Heart left ventricle (tissue), 16 donors: ENCODE data around the gene METTL22. TPM values are rescaled to one million over a fixed set of nuclear protein-coding genes. Genes with fewer than 3 reads are reported as not detected.

Source experiments
- ATAC-seq, 4 donors: fragments of 200-7000 bp; cut with Tn5 transposase; one replicate each; pipeline ENCODE4 v1.9.1; 2020 to 2022; ENCODE audit warnings: moderate library complexity in 4 of 4, mild to moderate bottlenecking in 3 of 4, moderate number of reproducible peaks in 1 of 4
- DNase-seq, 5 donors: peaks; one replicate each; pipeline ENCODE4 v3.0.0-alpha.2; 2020
- H3K27ac ChIP-seq, 12 donors: fragments of 200-600 bp; sonication (generic) in 4 of 12; one replicate each; pipeline versions ENCODE4 v1.5.0 to v1.8.0; 2016 to 2022; ENCODE audit warnings: mild to moderate bottlenecking in 2 of 12
- H3K27me3 ChIP-seq, 9 donors: fragments of 200-600 bp; sonication (generic) in 2 of 9; one replicate each; pipeline versions ENCODE4 v1.5.1 to v1.8.0; 2016 to 2022; ENCODE audit warnings: mild to moderate bottlenecking in 3 of 9
- H3K36me3 ChIP-seq, 9 donors: fragments of 200-600 bp; sonication (generic) in 2 of 9; one replicate each; pipeline versions ENCODE4 v1.5.0 to v1.8.0; 2018 to 2022; ENCODE audit warnings: mild to moderate bottlenecking in 2 of 9
- H3K4me1 ChIP-seq, 12 donors: fragments of 200-600 bp; sonication (generic) in 4 of 12; one replicate each; pipeline versions ENCODE4 v1.5.0 to v1.8.0; 2016 to 2022; ENCODE audit warnings: mild to moderate bottlenecking in 3 of 12
- H3K4me3 ChIP-seq, 12 donors: fragments of 200-600 bp; sonication (generic) in 4 of 12; one replicate each; pipeline versions ENCODE4 v1.5.0 to v1.8.0; 2017 to 2022; ENCODE audit warnings: mild to moderate bottlenecking in 9 of 12, moderate library complexity in 4 of 12
- H3K9me3 ChIP-seq, 12 donors: fragments of 200-600 bp; sonication (generic) in 4 of 12; one replicate each; pipeline versions ENCODE4 v1.5.0 to v1.8.0; 2016 to 2022; ENCODE audit warnings: mild to moderate bottlenecking in 1 of 12
- POLR2A ChIP-seq, 2 donors: fragments of 450-650 bp; IDR thresholded peaks; one replicate each; pipeline ENCODE4 v1.6.1; 2017; ENCODE audit warnings: antibody characterized with exemption in 2 of 2, mild to moderate bottlenecking in 2 of 2, moderate library complexity in 2 of 2
- WGBS, 4 donors: extraction: QIAGEN DNeasy Blood & Tissue Kit in 2 of 4; methylation state at CpG; one replicate each; pipeline versions ENCODE4 v1.1.5 to v1.1.7; 2013 to 2018; 5-methylcytosine and 5-hydroxymethylcytosine counted together
- intact Hi-C, 10 donors: fragments of 100-400 bp; cut with DNase I; formaldehyde crosslinking; loops; one replicate each; pipeline versions ENCODE4 v1.11.1 to v1.14.2; 2022
- polyA plus RNA-seq, 2 donors: library from polyadenylated mRNA; stranded (reverse); fragments of 200-250 nt; gene quantifications; one replicate each; pipeline ENCODE4 v1.2.3, GENCODE V29; 2013
- total RNA-seq, 9 donors: library from RNA; depleted of rRNA in 2 of 9; stranded (reverse); fragments of >200 nt in 2 of 9; fragmentation: NEBNext Ultra II Directional in 3 of 9; extraction: Animal tissue kit (Norgen Biotek cat#: 25700) in 3 of 9; gene quantifications; one replicate each; pipeline versions ENCODE4 v1.1.0 to v1.2.4, GENCODE V29; 2016 to 2023
- TF ChIP-seq, protein P1 (sequence below), 12 donors: fragments of 200-600 bp; sonication (generic) in 4 of 12; IDR thresholded peaks; one replicate each; pipeline versions ENCODE4 v1.5.0 to v1.8.0; 2018 to 2022; ENCODE audit warnings: antibody characterized with exemption in 12 of 12, mild to moderate bottlenecking in 5 of 12
- donor health status: ischemic (EF 13 %, LVEDD 7.1; RV severe dilation, severe dysfunction).
- donor health status: healthy with polysubstance abuse.
- donor health status: DM: no; HTN: yes; CAD: no.
- donor health status: DM: no; HTN: no; CAD: no.
- donor health status: ischemic (EF 25% LVEDD 6.9; RV normal size, moderate dysfunction).
- donor health status: ischemic (EF 25% LVEDD 5.7; RV mildly dilated, moderate dysfunction).
- donor health status: healthy.
- donor health status: DM: yes; HTN: yes; CAD: no.
- donor health status: ischemic (EF 35%, LVEDD 5.7; RV mildly dilated, moderate dysfunction).
- donor health status: nonischemic (EF 11% LVEDD 7.7; RV severe dilation, severe dysfunction).
- donor health status: DM: yes; HTN: yes; CAD: no.
- donor health status: PGD.
- donor health status: ischemic (EF 29% LVEDD 5.4; RV normal size, mild dysfunction).
- donor health status: nonischemic (EF 23%, LVEDD 6.1; RV moderate dilation, normal function).

Gene METTL22
- total and polyA plus RNA-seq, 11 donors = 15.3 to 80.3 (median 34.0) TPM

DNA sequence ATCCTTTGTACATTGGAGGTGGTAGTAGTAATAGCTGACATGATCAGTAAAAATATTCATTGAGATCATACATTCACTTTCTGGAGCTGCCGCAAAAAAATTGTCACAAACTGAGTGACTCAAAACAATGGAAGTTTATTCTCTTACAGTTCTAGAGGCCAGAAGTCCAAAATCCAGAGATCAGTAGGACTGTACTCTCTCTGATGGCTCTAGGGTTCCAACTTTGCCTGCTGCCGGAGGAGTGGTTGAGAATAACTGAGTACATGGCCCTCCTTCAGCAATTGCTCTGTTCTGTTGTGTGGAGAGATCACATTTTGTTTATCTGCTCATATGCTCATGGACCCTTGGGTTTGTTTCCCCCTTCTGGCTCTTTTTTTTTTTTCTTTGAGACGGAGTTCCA, 76.5 kb downstream of the METTL22 start:
- Histone ChIP-seq H3K36me3 (peaks cover 0 to 6% (median 0%) of the 10 kb centered on the region in 9 donors), H3K4me1 (peaks cover 0 to 6% (median 0%) of the 10 kb centered on the region in 12 donors), H3K9me3 (no peaks in the 10 kb centered on the region), H3K27ac (no peak overlapping the region), H3K4me3 (no peak overlapping the region), H3K27me3 (no peaks in the 10 kb centered on the region)
- DNase-seq = no peak
- WGBS, 4 donors = 23 to 59% (median 32%) methylated on average over 3 of the region's 3 CpGs
- no peak for ATAC-seq
- intact Hi-C loops = no loop called here
- TF ChIP-seq POLR2A (IDR thresholded peaks at IDR 0.05) = no peak
- TF ChIP-seq, protein P1, sequence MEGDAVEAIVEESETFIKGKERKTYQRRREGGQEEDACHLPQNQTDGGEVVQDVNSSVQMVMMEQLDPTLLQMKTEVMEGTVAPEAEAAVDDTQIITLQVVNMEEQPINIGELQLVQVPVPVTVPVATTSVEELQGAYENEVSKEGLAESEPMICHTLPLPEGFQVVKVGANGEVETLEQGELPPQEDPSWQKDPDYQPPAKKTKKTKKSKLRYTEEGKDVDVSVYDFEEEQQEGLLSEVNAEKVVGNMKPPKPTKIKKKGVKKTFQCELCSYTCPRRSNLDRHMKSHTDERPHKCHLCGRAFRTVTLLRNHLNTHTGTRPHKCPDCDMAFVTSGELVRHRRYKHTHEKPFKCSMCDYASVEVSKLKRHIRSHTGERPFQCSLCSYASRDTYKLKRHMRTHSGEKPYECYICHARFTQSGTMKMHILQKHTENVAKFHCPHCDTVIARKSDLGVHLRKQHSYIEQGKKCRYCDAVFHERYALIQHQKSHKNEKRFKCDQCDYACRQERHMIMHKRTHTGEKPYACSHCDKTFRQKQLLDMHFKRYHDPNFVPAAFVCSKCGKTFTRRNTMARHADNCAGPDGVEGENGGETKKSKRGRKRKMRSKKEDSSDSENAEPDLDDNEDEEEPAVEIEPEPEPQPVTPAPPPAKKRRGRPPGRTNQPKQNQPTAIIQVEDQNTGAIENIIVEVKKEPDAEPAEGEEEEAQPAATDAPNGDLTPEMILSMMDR (IDR thresholded peaks at IDR 0.05) = no peak

Other genes with a start within 250 kb of the METTL22 start
- not detected for gene TMEM114, start 31.2 kb upstream of the METTL22 start, total RNA-seq
- gene TMEM114, start 31.2 kb upstream of the METTL22 start, polyA plus RNA-seq = not detected
- gene ABAT, start 52.9 kb downstream of the METTL22 start, total RNA-seq = 10 to 100 TPM in 5 of 9 donors, 1 to 10 TPM in 4; 5.1 to 37.0 (median 12.8) TPM
- 10 to 100 TPM in 1 of 2 donors, 1 to 10 TPM in 1; 3.4 to 17.6 TPM for gene ABAT, start 52.9 kb downstream of the METTL22 start, polyA plus RNA-seq
- 10 to 100 TPM in 8 of 9 donors, 1 to 10 TPM in 1; 9.6 to 14.6 (median 12.4) TPM for gene TMEM186, start 175.9 kb downstream of the METTL22 start, total RNA-seq
- 10 to 100 TPM in 1 of 2 donors, 1 to 10 TPM in 1; 8.7 to 17.2 TPM for gene TMEM186, start 175.9 kb downstream of the METTL22 start, polyA plus RNA-seq
- 10 to 100 TPM in 8 of 9 donors, 1 to 10 TPM in 1; 9.8 to 25.1 (median 13.4) TPM for gene PMM2, start 176.1 kb downstream of the METTL22 start, total RNA-seq
- 10 to 100 TPM; 10.9 to 29.4 TPM for gene PMM2, start 176.1 kb downstream of the METTL22 start, polyA plus RNA-seq
- 10 to 100 TPM; 20.0 to 62.4 (median 29.0) TPM for gene CARHSP1, start 247.3 kb downstream of the METTL22 start, total RNA-seq
- gene CARHSP1, start 247.3 kb downstream of the METTL22 start, polyA plus RNA-seq = 10 to 100 TPM; 33.4 to 58.0 TPM